NCI-H345 treated with DMSO at 0.1 percent for 48 hours (cell line): ENCODE results near the gene LNX2.

Experiments
- DNase-seq: peaks from one replicate; lab custom pipeline; 2025; ENCODE audit not compliant: unreplicated experiment; lab: John Stamatoyannopoulos, UW

LNX2 gene

GRCh38 chr13:27516103-27516502 lies 104.2 kb downstream of the LNX2 start:
- no peak for DNase-seq

GRCh38 chr13:27510082-27510481 lies 110.2 kb downstream of the LNX2 start:
- peak; percentile 39 for DNase-seq

- DNase-seq = no peak
Measured at GRCh38 chr13:27508802-27509201, 111.5 kb downstream of the LNX2 start.

DNA sequence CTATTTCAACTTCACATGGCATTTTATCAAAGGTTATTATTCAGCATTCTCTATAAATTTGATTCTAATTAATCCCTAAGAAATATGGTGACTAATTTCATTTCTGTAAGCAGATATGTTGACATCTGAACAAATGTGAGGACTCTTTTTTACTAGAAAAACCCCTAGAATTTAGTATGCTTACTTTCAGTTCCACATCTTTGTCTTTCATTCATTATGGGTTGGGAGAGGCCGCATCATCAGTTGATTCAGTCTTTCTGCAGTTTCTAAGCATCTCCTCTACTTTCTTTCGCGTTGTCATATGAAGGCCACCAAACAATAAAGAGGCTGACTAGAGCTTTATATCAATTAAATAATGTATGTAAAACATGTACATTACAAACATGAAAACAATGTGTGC lies 114.5 kb downstream of the LNX2 start:
- DNase-seq = no peak

DNA sequence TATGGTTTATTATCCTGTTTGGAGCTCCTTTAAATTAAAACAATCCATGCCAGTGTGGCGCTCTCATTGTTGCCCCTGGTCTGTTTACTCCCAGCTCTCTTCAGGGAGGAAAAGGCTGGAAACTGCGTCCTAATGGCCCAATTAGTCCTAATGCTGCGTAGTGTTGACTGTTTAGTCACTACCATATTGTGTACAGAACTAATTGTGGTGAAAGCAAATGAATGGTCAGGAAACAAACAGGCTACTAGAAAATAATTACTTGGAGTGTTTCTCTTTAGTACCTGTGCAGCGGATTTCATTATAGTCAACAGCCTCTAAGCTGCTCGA lies 115.5 kb downstream of the LNX2 start:
- DNase-seq = no peak

GRCh38 chr13:27504128-27504867 lies 116.0 kb downstream of the LNX2 start:
- no peak for DNase-seq

- DNase-seq = no peak
Measured at GRCh38 chr13:27500806-27501534, 119.4 kb downstream of the LNX2 start.

GRCh38 chr13:27497563-27498230 lies 122.6 kb downstream of the LNX2 start:
- DNase-seq = no peak

DNA sequence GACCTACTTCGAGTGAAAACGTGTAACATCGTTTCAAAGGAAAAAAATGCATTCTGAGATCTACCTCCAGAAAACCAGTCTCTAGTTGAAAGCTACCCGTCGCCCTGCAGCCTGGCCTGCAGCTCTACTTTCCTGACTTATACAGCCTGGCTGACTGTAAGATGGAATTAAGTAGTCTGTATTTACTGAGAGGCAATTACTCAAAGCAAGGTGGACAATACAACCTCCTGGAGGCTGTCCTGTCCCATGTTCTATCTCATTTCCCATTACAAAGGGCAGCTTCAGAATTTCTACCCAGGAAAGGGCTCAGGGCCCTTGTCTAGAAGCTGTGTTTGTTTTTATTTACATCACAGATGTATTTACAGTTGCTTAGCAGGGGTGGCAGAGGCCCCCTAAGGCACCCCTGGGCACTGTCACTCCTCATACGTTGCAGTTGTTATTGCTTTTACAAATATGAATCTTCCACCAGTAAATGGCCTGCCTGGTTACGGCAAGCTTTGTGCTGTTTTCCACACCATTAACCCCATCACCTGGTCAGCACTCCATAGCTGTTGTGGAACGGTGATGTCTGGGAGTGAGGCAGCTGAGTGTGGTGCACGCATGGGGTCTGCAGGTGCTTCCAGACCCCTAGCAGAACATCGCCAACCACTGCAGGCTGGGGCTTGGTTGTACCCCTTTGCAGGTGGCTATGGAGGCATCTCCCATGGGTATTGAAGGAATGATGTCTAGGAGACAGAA lies 123.6 kb downstream of the LNX2 start:
- DNase-seq = no peak

- DNase-seq = no peak
Measured at GRCh38 chr13:27496006-27496405, 124.3 kb downstream of the LNX2 start.
